GM10847 (cell line): ENCODE measurements around the gene ADGRE2.

Source experiments
- POLR2A ChIP-seq: IDR thresholded peaks from 2 replicates; pipeline ENCODE4 v1.6.1; 2011; ENCODE audit not compliant: insufficient read length; ENCODE audit errors: extremely low read depth

The ADGRE2 gene

GRCh38 chr19:14775869-14776586 lies 2.3 kb downstream of the ADGRE2 start:
- no peak for TF ChIP-seq POLR2A

- no peak for TF ChIP-seq POLR2A
Measured at GRCh38 chr19:14774373-14774772, 4.0 kb downstream of the ADGRE2 start.

- no peak for TF ChIP-seq POLR2A
Measured at GRCh38 chr19:14772995-14773394, 5.4 kb downstream of the ADGRE2 start.

GRCh38 chr19:14772467-14772866 lies 5.9 kb downstream of the ADGRE2 start:
- no peak for TF ChIP-seq POLR2A

GRCh38 chr19:14770944-14771839 lies 7.2 kb downstream of the ADGRE2 start:
- no peak for TF ChIP-seq POLR2A

- TF ChIP-seq POLR2A, result no peak
Measured at GRCh38 chr19:14770136-14770535, 8.2 kb downstream of the ADGRE2 start.

GRCh38 chr19:14769201-14769600 lies 9.2 kb downstream of the ADGRE2 start:
- no peak for TF ChIP-seq POLR2A

- no peak for TF ChIP-seq POLR2A
Measured at GRCh38 chr19:14768001-14768400, 10.4 kb downstream of the ADGRE2 start.

- TF ChIP-seq POLR2A, result no peak
Measured at GRCh38 chr19:14767466-14767971, 10.8 kb downstream of the ADGRE2 start.

GRCh38 chr19:14764401-14764800 lies 14.0 kb downstream of the ADGRE2 start:
- no peak for TF ChIP-seq POLR2A

- no peak for TF ChIP-seq POLR2A
Measured at GRCh38 chr19:14763497-14764145, 14.7 kb downstream of the ADGRE2 start.

- no peak for TF ChIP-seq POLR2A
Measured at GRCh38 chr19:14762111-14762510, 16.2 kb downstream of the ADGRE2 start.

- no peak for TF ChIP-seq POLR2A
Measured at GRCh38 chr19:14761607-14762006, 16.8 kb downstream of the ADGRE2 start.

- no peak for TF ChIP-seq POLR2A
Measured at GRCh38 chr19:14758816-14759215, 19.5 kb downstream of the ADGRE2 start.

GRCh38 chr19:14748601-14749000 lies 29.8 kb downstream of the ADGRE2 start:
- no peak for TF ChIP-seq POLR2A

- no peak for TF ChIP-seq POLR2A
Measured at GRCh38 chr19:14746886-14747285, 31.5 kb downstream of the ADGRE2 start.

GRCh38 chr19:14735915-14736314 lies 42.4 kb downstream of the ADGRE2 start:
- TF ChIP-seq POLR2A, result no peak
